T47D (cell line): ENCODE results near the gene GATAD2A.

Source experiments
- DNase-seq, 2 experiments: peaks; one replicate each; pipeline versions ENCODE4 v3.0.0 to v3.0.0-alpha.2; 2011 to 2012; ENCODE audit warnings: low read depth in 1 of 2, low spot score in 1 of 2
- JUND ChIP-seq: IDR thresholded peaks from 2 replicates; pipeline ENCODE4 v1.6.1; 2012; ENCODE audit warnings: low read depth
- in situ Hi-C: cut with HindIII; loops from 2 replicates; pipeline ENCODE4 v1.10.0; 2016; ENCODE audit warnings: low sequenced_read_pairs, low pct_unique_long_range_greater_than_20kb

GATAD2A gene

DNA sequence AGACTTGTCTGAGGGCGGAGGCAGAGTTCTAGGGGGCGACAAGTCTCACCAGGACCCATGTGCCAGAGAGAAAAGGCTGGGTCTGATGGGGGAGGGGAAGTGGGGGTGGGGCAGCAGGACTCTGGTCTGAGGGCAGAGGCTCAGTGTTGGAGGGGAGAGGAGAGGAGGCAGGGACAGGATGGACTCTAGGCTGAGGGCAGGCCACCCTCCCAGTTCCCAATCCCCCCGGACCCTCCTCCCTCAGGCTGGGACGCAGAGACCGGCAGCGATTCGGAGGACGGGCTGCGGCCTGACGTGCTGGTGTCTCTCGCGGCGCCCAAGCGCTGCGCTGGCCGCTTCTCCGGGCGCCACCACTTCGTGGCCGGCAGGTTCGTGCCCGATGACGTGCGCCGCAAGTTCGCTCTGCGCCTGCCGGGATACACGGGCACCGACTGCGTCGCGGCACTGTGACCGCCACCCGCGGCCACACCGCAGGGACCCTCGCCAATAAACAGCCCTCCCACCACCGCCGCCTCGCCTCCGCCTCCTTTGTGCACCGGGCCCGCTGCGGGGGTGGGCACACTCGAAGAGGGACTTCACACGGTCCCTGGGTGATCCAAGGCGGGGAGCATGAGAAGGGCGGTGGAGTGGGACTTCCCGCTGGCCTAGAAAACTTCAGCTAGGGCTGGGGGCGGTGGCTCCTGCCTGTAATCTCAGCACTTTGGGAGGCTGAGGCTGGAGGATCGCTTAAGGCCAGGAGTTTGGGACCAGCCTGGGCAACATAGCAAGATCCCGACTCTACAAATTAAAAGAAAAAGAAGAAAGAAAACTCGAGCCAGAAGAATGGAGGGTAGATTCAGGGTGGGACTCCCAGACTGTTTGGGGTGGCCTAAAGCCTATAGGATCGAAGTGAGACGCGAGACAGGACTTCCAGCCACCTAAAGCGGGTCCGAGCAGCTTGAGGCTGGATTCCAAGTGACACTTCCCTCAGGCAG, 131.9 kb downstream of the GATAD2A start:
- no peak for TF ChIP-seq JUND
- in situ Hi-C loops = no loop called here
- DNase-seq = no peak

DNA sequence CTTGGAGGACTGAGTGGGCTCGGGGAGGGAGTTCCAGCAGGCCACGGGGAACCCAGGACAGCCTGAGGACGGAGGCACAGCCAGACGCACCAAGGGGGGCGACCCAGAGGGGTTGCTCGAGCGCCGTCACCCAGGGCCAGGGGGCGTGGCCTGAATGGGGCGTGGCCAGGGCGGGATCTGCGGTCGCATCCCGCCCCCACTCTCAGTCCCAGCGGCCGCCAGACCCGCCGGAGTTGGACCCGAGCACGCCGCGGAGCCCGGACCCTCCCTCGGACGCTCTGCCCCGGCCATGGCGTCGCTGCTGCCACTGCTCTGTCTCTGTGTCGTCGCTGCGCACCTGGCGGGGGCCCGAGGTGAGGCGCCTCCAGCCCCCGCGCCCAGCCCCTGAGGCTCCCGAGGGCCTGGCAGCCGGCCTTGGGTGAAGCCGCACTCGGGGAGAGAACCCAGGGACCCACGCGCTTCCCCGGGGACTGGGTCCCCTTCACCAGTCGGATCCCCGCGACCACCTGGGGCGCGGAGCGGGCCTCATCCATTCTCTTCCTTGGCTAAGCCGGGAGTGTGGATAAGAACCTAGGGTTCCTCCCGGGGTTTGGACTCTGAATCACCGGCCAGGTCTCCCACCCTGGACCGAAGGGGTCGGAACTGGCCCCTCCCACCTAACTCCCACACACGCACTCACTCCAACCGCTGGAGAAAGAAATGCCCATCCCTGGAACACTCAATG, 132.7 kb downstream of the GATAD2A start, which contains the start of gene CILP2:
Gene CILP2 (plus strand): TSS at position 205 of the 724 bp plus-strand sequence. CDS start 85 bp downstream, at position 290.
- peak in 1 of 2 experiments; percentile 42 for DNase-seq
- TF ChIP-seq JUND = no peak
- in situ Hi-C loops = no loop called here

DNA sequence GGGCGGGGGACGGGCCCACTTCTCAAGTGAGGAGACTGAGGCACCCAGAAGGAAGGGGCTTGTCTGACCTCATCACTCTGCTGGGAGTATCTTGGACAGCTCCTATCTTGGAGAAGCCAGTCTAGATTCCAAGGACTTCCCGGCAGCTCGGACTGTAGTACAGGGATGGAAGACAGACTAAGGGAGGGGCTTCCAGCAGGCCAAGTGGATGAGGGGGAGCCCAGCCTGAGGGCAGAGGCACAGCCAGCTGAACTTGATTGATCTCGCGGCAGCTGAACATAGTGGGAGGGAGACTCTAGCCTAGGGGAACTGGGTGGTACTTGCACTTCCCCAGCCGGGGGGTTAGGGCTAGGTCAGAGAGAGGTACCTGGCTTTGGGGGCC, 133.3 kb downstream of the GATAD2A start:
- DNase-seq = no peak
- in situ Hi-C loops = no loop called here
- TF ChIP-seq JUND = no peak

DNA sequence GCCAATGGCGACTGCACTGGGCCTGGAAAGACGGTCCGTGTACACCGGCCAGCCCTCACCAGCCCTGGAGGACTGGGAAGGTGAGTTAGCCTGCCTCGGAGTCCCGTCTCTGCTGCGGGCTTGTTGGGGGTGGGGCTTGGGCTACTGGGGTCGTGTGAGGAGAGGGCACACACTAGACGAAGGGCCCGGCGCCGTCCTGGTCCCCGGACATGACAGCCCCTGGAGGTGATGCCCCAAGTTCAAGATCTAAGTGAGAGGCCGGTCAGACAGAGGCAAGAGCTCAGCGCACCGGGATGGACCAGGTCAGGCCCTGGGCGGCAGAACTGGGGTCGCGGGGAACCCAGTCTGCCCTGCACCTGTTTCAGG, 134.2 kb downstream of the GATAD2A start:
- in situ Hi-C loops = no loop called here
- no peak for TF ChIP-seq JUND
- no peak for DNase-seq

DNA sequence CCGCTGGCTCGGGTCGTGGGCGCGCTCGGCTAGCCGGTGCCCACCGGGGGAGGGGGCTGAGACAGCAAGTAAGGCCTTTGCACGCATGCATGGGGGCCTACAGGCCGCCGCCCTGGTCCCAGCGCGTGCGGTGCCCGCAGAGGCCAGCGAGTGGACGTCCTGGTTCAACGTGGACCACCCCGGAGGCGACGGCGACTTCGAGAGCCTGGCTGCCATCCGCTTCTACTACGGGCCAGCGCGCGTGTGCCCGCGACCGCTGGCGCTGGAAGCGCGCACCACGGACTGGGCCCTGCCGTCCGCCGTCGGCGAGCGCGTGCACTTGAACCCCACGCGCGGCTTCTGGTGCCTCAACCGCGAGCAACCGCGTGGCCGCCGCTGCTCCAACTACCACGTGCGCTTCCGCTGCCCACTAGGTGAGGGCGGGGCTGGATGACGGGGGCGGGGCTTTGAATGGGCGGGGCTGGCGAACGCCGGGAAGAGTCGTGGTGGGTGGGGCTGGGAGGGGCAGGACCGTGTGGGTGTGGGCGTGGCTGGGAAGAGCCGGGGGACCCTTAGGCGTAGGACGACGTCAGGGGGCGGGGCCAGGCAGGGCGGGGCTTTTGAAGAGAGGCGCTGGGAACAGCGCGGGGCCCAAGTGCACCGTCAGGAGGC, 134.7 kb downstream of the GATAD2A start:
- no peak for TF ChIP-seq JUND
- in situ Hi-C loops = no loop called here

DNA sequence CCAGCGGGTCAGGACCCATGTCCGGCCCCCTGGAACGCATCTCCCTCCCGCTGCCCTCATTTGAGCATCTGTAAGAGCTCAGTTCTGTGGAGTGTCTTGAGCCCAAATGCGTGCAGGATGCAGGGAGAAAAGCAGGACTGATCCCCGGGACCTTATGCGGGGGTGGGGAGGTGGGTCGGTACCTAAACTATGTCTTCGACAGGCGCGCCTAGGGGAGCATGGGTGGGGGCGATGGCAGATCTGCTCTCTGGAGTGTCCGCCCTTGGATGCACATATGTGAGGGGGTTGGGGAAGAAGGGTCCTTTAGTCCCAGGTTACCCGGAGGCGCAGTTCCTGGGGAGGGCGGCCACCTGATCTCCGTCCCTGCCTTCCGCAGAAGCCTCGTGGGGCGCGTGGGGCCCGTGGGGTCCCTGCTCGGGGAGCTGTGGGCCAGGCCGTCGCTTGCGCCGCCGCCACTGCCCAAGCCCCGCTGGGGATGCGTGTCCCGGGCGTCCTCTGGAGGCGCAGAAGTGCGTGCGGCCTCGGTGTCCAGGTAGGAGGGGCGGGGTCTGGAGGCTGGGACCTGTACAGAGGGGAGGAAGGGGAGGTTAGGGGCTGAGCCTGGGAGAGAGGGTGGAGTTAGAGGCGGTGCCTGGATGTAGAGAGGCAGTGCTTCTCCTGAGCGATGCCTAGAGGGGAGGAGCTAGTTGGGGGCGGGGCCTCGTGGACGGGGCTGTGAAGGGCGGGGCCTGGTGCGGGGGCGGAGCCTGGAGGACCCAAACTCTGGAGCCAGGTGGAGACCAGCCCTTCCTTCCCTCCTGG, 135.4 kb downstream of the GATAD2A start:
- no peak for TF ChIP-seq JUND
- DNase-seq = peak in 1 of 2 experiments; percentile 73
- in situ Hi-C loops = no loop called here

More for the DNA sequence above, 134.7 kb downstream of the GATAD2A start:
- DNase-seq = peak in 1 of 2 experiments; percentile 58

DNA sequence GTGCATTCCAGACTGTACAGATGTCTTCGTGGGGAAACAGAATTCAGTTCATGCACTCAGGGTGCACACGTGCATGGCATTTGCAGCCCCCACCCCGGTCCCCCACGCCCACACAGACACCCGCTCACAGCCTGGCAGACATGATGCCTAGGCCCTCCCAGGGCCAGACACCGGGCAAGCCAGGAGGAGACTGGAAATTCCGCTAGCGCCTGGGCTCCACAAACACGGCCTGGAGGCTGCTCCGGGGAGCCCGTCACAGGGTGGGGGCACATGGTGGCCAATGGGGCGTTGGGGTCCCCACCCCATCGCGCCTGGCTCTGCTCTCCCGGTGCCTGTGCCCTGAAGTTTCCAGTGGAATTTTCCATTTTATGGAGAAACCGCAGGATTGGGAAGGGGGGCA, 136.1 kb downstream of the GATAD2A start:
- in situ Hi-C loops = no loop called here
- TF ChIP-seq JUND = no peak
- no peak for DNase-seq

DNA sequence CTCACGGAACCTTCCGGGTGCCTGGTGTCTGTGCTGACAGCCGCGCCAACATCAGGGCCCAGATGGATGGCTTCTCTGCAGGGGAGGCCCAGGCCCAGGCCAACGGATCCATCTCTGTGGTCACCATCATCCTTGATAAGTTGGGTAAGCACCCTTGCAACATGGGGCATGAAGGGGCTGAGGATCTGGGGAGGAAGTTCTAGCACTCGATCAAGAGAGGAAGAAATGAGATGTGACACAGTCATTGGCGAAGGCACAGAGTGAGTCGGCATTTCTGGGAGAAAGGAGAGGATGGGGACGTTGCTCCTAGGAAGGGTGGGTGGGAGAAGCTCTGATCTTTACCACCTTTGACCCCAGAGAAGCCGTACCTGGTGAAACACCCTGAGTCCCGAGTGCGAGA, 137.0 kb downstream of the GATAD2A start:
- DNase-seq = no peak
- no peak for TF ChIP-seq JUND
- in situ Hi-C loops = no loop called here

DNA sequence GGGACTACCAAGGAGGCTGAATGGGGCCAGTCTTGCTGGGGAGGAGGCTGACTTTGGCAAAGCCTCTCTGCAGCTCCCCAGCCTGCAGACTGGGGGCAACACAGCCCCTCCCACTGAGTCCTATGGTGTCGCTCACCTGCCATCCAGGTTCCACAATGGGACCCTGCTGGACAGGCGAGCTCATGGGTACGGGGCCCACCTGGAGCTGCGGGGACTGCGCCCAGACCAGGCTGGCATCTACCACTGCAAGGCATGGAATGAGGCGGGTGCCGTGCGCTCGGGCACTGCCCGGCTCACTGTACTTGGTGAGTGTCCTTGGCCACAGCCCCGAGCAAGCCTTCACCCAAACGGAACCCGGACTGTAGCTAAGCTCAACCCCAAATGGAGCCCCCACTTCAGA, 137.6 kb downstream of the GATAD2A start:
- in situ Hi-C loops = no loop called here
- no peak for TF ChIP-seq JUND
- no peak for DNase-seq

DNA sequence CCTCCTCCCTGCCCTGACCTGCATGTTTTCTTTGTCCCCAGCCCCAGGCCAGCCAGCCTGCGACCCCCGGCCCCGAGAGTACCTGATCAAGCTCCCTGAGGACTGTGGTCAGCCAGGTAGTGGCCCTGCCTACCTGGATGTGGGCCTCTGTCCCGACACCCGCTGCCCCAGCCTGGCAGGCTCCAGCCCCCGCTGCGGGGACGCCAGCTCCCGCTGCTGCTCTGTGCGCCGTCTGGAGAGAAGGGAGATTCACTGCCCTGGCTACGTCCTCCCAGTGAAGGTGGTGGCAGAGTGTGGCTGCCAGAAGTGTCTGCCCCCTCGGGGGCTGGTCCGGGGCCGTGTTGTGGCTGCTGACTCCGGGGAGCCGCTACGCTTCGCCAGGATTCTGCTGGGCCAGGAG, 138.2 kb downstream of the GATAD2A start:
- no peak for TF ChIP-seq JUND
- in situ Hi-C loops = no loop called here
- DNase-seq = no peak

DNA sequence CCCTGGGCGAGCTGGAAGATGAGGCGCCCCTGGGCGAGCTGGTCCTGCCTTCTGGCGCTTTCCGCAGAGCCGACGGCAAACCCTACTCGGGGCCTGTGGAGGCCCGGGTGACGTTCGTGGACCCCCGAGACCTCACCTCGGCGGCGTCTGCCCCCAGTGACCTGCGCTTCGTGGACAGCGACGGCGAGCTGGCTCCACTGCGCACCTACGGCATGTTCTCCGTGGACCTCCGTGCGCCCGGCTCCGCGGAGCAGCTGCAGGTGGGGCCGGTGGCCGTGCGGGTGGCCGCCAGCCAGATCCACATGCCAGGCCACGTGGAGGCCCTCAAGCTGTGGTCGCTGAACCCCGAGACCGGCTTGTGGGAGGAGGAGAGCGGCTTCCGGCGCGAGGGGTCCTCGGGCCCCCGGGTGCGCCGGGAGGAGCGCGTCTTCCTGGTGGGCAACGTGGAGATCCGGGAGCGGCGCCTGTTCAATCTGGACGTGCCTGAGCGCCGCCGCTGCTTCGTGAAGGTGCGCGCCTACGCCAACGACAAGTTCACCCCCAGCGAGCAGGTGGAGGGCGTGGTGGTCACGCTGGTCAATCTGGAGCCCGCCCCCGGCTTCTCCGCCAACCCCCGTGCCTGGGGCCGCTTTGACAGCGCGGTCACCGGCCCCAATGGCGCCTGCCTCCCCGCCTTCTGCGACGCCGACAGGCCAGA, 138.9 kb downstream of the GATAD2A start:
- TF ChIP-seq JUND = no peak
- no peak for DNase-seq
- in situ Hi-C loops = no loop called here
